GM12878 (cell line): Measurements from ENCODE around the gene ABHD17A. TPM values are rescaled to one million over a fixed set of nuclear protein-coding genes. Genes with fewer than 3 reads are reported as not detected.
A peak's percentile ranks its signal among the peaks of the same experiment; 100 is the strongest.

ENCODE experiments used
- BMI1 ChIP-seq: fragments of 450-650 bp; IDR thresholded peaks from 2 replicates; pipeline ENCODE4 v1.6.1; 2016; ENCODE audit warnings: mild to moderate bottlenecking, moderate library complexity, borderline replicate concordance
- HDAC2 ChIP-seq: fragments of 200-600 bp; sonication (generic); IDR thresholded peaks from 2 replicates; pipeline ENCODE4 v1.6.1; 2017
- MXI1 ChIP-seq: fragments of 150-350 bp; IDR thresholded peaks from 2 replicates; pipeline ENCODE4 v1.6.1; 2011; ENCODE audit warnings: low read depth, mild to moderate bottlenecking, inconsistent platforms, low read length, improper control_type of control experiment
- NKRF ChIP-seq: fragments of 450-650 bp; conservative IDR thresholded peaks from 2 replicates; pipeline ENCODE4 v1.6.1; 2017; ENCODE audit warnings: mild to moderate bottlenecking, moderate library complexity
- POU2F2 ChIP-seq: IDR thresholded peaks from 3 replicates; pipeline ENCODE4 v1.6.1; 2011; ENCODE audit warnings: low read depth, mild to moderate bottlenecking, low read length, borderline replicate concordance
- RAD21 ChIP-seq: IDR thresholded peaks from 2 replicates; pipeline ENCODE4 v1.6.1; 2011; ENCODE audit warnings: mild to moderate bottlenecking, low read depth, low read length, moderate library complexity; ENCODE audit not compliant: insufficient read depth
- RFX5 ChIP-seq: IDR thresholded peaks from 2 replicates; pipeline ENCODE4 v1.6.1; 2011; ENCODE audit warnings: low read depth, low read length, improper control_type of control experiment
- USF1 ChIP-seq: IDR thresholded peaks from 2 replicates; pipeline ENCODE4 v1.6.1; 2011; ENCODE audit warnings: borderline replicate concordance, low read depth, mild to moderate bottlenecking, moderate library complexity, mixed read lengths, low read length; ENCODE audit not compliant: insufficient read depth; ENCODE audit errors: extremely low read length
- ZNF687 ChIP-seq: fragments of 450-650 bp; IDR thresholded peaks from 2 replicates; pipeline ENCODE4 v1.6.1; 2017; ENCODE audit warnings: mild to moderate bottlenecking, moderate library complexity
- polyA plus RNA-seq, 11 experiments: library from polyadenylated mRNA; depleted of rRNA in 4 of 11; unstranded in 6 of 11; stranded (reverse) in 5 of 11; fragments of >200 nt; fragmentation: Nextera tagmentation in 4 of 11; fragmentation: Illumina TruSeq in 1 of 11; extraction: Ambion mirVana in 4 of 11; extraction: Trizol in 1 of 11; gene quantifications; 1 replicate in 1 of 11; 2 replicates in 10 of 11; pipeline versions ENCODE4 v1.2.1 to v1.2.3, GENCODE V29; 2011 to 2016; ENCODE audit warnings: inconsistent platforms in 2 of 11, missing spikeins in 2 of 11, low read depth in 1 of 11
- total RNA-seq, 4 experiments: library from RNA; depleted of rRNA in 3 of 4; stranded (reverse); fragments of >200 nt in 3 of 4; fragmentation: Illumina TruSeq in 1 of 4; extraction: Trizol in 1 of 4; gene quantifications; 2 replicates each; pipeline versions ENCODE4 v1.2.1 to v1.2.3, GENCODE V29; 2013 to 2021
- TF ChIP-seq, protein P1 (sequence below): fragments of 450-650 bp; IDR thresholded peaks from 2 replicates; pipeline ENCODE4 v1.6.1; 2018; ENCODE audit warnings: mild to moderate bottlenecking, low read depth, moderate library complexity; ENCODE audit not compliant: partially characterized antibody

ABHD17A gene
- total and polyA plus RNA-seq, 10 of the 15 experiments (the other 5 are each of a cell fraction or from before 2014, with no cell fraction given), result 0.13 to 126 (median 28.8) TPM; not detected in 1

GRCh38 chr19:1860042-1860775 is 25.1 kb downstream of the ABHD17A start (continued):
- TF ChIP-seq BMI1 (peak; percentile 98), NKRF (peak; percentile 63; the same call in 1 of the 2 replicates), USF1 (no peak), RAD21 (no peak), ZNF687 (no peak), MXI1 (peak; percentile 38; the same call in 1 of the 2 replicates), RFX5 (0 out of 2 replicates have a peak, but pooled peaks have one; percentile 15), HDAC2 (no peak), POU2F2 (no peak)
- TF ChIP-seq, protein P1, sequence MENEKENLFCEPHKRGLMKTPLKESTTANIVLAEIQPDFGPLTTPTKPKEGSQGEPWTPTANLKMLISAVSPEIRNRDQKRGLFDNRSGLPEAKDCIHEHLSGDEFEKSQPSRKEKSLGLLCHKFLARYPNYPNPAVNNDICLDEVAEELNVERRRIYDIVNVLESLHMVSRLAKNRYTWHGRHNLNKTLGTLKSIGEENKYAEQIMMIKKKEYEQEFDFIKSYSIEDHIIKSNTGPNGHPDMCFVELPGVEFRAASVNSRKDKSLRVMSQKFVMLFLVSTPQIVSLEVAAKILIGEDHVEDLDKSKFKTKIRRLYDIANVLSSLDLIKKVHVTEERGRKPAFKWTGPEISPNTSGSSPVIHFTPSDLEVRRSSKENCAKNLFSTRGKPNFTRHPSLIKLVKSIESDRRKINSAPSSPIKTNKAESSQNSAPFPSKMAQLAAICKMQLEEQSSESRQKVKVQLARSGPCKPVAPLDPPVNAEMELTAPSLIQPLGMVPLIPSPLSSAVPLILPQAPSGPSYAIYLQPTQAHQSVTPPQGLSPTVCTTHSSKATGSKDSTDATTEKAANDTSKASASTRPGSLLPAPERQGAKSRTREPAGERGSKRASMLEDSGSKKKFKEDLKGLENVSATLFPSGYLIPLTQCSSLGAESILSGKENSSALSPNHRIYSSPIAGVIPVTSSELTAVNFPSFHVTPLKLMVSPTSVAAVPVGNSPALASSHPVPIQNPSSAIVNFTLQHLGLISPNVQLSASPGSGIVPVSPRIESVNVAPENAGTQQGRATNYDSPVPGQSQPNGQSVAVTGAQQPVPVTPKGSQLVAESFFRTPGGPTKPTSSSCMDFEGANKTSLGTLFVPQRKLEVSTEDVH, result no peak
